ENCODE results near the gene TUT7.

DNA sequence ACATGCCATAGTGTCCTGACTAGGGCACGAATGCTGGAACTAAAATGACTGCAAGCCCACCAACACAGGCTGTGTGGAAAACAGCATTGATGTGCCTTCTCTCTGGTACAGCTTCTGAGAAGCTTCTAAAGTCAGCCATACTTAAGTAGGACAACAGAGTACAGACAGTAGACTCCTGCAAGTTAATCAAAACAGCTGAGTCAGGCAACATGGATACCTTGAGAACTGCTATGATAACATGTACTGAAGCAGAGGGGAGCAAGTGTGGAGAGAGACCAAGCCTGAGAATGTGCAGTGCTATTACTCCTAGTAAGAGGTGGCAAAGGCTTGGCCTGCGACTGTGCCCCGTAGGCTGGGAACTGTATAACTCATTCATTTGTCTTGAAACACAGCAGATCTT is 74.4 kb downstream of the TUT7 start:
- no peak for TF ChIP-seq EZH2 (IDR thresholded peaks at IDR 0.05; ENCODE audit: insufficient read depth, poor library complexity, severe bottlenecking)
- TF ChIP-seq EZH2phosphoT487 (IDR thresholded peaks at IDR 0.05; ENCODE audit: insufficient read depth, low read depth): no peak
